ENCODE results near the gene MFN1.

DNA sequence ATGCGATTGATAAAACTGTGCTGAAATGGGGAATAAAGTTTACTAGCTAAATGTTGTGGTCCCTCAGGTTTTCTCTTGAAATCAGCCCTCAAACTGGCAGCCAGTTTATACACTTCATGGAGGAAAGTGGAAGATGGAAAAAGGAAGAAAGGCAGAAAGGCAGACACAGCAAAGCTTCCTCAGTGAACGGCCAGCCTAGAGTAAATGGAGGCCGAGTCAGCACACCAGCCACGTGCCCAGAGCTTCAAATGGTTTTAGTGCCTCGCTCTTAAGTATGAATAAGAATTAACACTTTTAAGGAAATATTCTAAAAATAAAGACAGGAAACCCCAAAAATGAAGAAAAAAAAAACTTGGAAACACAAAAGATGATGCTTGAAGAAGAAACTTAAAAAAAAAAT, 55.5 kb downstream of the MFN1 start:
- TF ChIP-seq, protein P1, sequence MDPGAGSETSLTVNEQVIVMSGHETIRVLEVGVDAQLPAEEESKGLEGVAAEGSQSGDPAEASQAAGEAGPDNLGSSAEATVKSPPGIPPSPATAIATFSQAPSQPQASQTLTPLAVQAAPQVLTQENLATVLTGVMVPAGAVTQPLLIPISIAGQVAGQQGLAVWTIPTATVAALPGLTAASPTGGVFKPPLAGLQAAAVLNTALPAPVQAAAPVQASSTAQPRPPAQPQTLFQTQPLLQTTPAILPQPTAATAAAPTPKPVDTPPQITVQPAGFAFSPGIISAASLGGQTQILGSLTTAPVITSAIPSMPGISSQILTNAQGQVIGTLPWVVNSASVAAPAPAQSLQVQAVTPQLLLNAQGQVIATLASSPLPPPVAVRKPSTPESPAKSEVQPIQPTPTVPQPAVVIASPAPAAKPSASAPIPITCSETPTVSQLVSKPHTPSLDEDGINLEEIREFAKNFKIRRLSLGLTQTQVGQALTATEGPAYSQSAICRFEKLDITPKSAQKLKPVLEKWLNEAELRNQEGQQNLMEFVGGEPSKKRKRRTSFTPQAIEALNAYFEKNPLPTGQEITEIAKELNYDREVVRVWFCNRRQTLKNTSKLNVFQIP (CRISPR knock-in tag; IDR thresholded peaks at IDR 0.05; ENCODE audit: borderline replicate concordance, low read depth) = no peak
- TF ChIP-seq, protein P2, sequence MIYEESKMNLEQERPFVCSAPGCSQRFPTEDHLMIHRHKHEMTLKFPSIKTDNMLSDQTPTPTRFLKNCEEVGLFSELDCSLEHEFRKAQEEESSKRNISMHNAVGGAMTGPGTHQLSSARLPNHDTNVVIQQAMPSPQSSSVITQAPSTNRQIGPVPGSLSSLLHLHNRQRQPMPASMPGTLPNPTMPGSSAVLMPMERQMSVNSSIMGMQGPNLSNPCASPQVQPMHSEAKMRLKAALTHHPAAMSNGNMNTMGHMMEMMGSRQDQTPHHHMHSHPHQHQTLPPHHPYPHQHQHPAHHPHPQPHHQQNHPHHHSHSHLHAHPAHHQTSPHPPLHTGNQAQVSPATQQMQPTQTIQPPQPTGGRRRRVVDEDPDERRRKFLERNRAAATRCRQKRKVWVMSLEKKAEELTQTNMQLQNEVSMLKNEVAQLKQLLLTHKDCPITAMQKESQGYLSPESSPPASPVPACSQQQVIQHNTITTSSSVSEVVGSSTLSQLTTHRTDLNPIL (CRISPR knock-in tag; IDR thresholded peaks at IDR 0.05; ENCODE audit: low read depth) = no peak
- TF ChIP-seq ARNTL (CRISPR knock-in tag; IDR thresholded peaks at IDR 0.05; ENCODE audit: borderline replicate concordance, low read depth) (no peak), ISL1 (CRISPR knock-in tag; IDR thresholded peaks at IDR 0.05) (no peak), ZFP30 (CRISPR knock-in tag; IDR thresholded peaks at IDR 0.05) (no peak), TCF4 (CRISPR knock-in tag; IDR thresholded peaks at IDR 0.05; ENCODE audit: borderline replicate concordance) (no peak), RARB (CRISPR knock-in tag; IDR thresholded peaks at IDR 0.05) (no peak), OSR1 (CRISPR knock-in tag; IDR thresholded peaks at IDR 0.05) (no peak), ZC3H10 (CRISPR knock-in tag; IDR thresholded peaks at IDR 0.05) (no peak), ZNF70 (CRISPR knock-in tag; IDR thresholded peaks at IDR 0.05) (no peak), CSDC2 (CRISPR knock-in tag; IDR thresholded peaks at IDR 0.05) (no peak)
- TF ChIP-seq, protein P3, sequence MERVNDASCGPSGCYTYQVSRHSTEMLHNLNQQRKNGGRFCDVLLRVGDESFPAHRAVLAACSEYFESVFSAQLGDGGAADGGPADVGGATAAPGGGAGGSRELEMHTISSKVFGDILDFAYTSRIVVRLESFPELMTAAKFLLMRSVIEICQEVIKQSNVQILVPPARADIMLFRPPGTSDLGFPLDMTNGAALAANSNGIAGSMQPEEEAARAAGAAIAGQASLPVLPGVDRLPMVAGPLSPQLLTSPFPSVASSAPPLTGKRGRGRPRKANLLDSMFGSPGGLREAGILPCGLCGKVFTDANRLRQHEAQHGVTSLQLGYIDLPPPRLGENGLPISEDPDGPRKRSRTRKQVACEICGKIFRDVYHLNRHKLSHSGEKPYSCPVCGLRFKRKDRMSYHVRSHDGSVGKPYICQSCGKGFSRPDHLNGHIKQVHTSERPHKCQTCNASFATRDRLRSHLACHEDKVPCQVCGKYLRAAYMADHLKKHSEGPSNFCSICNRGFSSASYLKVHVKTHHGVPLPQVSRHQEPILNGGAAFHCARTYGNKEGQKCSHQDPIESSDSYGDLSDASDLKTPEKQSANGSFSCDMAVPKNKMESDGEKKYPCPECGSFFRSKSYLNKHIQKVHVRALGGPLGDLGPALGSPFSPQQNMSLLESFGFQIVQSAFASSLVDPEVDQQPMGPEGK (CRISPR knock-in tag; IDR thresholded peaks at IDR 0.05; ENCODE audit: borderline replicate concordance) = no peak
- TF ChIP-seq, protein P4, sequence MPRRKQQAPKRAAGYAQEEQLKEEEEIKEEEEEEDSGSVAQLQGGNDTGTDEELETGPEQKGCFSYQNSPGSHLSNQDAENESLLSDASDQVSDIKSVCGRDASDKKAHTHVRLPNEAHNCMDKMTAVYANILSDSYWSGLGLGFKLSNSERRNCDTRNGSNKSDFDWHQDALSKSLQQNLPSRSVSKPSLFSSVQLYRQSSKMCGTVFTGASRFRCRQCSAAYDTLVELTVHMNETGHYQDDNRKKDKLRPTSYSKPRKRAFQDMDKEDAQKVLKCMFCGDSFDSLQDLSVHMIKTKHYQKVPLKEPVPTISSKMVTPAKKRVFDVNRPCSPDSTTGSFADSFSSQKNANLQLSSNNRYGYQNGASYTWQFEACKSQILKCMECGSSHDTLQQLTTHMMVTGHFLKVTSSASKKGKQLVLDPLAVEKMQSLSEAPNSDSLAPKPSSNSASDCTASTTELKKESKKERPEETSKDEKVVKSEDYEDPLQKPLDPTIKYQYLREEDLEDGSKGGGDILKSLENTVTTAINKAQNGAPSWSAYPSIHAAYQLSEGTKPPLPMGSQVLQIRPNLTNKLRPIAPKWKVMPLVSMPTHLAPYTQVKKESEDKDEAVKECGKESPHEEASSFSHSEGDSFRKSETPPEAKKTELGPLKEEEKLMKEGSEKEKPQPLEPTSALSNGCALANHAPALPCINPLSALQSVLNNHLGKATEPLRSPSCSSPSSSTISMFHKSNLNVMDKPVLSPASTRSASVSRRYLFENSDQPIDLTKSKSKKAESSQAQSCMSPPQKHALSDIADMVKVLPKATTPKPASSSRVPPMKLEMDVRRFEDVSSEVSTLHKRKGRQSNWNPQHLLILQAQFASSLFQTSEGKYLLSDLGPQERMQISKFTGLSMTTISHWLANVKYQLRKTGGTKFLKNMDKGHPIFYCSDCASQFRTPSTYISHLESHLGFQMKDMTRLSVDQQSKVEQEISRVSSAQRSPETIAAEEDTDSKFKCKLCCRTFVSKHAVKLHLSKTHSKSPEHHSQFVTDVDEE (CRISPR knock-in tag; IDR thresholded peaks at IDR 0.05) = no peak

All from SK-N-SH treated with all-trans-retinoic acid at 6 μM for 48 hours (cell line).